ENCODE measurements around the gene ZNF423.

GRCh38 chr16:49889725-49890397 lies 33.9 kb upstream of the ZNF423 start:
- TF ChIP-seq, protein P1, sequence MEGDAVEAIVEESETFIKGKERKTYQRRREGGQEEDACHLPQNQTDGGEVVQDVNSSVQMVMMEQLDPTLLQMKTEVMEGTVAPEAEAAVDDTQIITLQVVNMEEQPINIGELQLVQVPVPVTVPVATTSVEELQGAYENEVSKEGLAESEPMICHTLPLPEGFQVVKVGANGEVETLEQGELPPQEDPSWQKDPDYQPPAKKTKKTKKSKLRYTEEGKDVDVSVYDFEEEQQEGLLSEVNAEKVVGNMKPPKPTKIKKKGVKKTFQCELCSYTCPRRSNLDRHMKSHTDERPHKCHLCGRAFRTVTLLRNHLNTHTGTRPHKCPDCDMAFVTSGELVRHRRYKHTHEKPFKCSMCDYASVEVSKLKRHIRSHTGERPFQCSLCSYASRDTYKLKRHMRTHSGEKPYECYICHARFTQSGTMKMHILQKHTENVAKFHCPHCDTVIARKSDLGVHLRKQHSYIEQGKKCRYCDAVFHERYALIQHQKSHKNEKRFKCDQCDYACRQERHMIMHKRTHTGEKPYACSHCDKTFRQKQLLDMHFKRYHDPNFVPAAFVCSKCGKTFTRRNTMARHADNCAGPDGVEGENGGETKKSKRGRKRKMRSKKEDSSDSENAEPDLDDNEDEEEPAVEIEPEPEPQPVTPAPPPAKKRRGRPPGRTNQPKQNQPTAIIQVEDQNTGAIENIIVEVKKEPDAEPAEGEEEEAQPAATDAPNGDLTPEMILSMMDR (IDR thresholded peaks at IDR 0.05; ENCODE audit: insufficient read depth, low read depth, low read length), result no peak
- no peak for TF ChIP-seq EZH2 (IDR thresholded peaks at IDR 0.05; ENCODE audit: insufficient read depth, low read length)

Data from astrocyte (in vitro differentiated cells and primary cell).